Measurements from ENCODE around the gene AP1S2. TPM values are rescaled to one million over a fixed set of nuclear protein-coding genes. Genes with fewer than 3 reads are reported as not detected.

Gene AP1S2
- total and polyA plus RNA-seq, 2 of the 13 experiments (the other 11 are each of a cell fraction or from before 2014, with no cell fraction given), result 10.1 to 18.8 TPM

DNA sequence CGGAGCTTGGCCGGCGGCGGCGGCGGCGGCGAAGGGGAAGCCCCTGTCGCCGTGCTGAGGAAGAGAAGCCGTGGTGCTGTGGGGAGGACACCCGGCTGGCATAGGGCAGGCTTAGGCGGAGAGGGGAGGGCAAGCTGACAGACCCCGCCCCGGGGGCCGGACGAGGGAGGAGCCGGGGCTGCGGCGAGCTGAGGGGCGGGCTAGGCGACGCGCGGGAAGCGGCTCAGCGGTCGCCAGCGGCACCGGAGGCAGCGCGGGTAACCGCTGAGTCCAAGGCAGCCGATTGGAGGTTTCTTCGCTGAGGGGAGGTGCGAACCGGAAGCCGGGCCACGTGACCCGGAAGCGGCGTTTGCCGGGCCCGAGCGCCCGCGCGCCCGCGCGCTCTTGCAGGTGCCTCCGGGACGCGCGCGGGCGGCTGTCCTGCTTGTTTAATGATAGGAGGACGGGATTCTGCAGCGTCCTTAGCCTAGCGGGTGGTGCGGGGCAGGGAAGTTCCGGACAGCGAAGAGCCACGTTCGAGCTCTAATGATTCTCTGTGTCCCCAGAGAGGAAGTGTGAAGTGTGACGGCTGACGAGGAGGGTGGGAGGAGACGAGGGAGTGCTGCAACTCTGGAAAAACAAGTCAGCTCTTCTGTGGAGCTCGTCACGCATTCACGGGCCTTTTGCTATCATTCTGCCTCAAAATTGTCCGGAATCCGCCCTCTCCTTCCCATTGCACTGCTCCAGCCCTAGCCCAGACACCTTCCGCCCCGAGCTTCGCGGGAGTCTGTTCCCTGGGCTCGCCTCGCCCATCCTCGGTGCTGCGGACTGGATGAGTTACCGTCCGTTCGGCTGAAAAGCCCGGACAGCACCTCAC, at the start of gene AP1S2 (continued):
- peak; percentile 36; the same call in 1 of the 2 replicates for TF ChIP-seq ZIK1 (CRISPR knock-in tag; IDR thresholded peaks at IDR 0.05; ENCODE audit: borderline replicate concordance, low read depth)
- TF ChIP-seq, protein P1, sequence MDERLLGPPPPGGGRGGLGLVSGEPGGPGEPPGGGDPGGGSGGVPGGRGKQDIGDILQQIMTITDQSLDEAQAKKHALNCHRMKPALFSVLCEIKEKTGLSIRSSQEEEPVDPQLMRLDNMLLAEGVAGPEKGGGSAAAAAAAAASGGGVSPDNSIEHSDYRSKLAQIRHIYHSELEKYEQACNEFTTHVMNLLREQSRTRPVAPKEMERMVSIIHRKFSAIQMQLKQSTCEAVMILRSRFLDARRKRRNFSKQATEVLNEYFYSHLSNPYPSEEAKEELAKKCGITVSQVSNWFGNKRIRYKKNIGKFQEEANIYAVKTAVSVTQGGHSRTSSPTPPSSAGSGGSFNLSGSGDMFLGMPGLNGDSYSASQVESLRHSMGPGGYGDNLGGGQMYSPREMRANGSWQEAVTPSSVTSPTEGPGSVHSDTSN (CRISPR knock-in tag; IDR thresholded peaks at IDR 0.05), result no peak
- TF ChIP-seq, protein P2, sequence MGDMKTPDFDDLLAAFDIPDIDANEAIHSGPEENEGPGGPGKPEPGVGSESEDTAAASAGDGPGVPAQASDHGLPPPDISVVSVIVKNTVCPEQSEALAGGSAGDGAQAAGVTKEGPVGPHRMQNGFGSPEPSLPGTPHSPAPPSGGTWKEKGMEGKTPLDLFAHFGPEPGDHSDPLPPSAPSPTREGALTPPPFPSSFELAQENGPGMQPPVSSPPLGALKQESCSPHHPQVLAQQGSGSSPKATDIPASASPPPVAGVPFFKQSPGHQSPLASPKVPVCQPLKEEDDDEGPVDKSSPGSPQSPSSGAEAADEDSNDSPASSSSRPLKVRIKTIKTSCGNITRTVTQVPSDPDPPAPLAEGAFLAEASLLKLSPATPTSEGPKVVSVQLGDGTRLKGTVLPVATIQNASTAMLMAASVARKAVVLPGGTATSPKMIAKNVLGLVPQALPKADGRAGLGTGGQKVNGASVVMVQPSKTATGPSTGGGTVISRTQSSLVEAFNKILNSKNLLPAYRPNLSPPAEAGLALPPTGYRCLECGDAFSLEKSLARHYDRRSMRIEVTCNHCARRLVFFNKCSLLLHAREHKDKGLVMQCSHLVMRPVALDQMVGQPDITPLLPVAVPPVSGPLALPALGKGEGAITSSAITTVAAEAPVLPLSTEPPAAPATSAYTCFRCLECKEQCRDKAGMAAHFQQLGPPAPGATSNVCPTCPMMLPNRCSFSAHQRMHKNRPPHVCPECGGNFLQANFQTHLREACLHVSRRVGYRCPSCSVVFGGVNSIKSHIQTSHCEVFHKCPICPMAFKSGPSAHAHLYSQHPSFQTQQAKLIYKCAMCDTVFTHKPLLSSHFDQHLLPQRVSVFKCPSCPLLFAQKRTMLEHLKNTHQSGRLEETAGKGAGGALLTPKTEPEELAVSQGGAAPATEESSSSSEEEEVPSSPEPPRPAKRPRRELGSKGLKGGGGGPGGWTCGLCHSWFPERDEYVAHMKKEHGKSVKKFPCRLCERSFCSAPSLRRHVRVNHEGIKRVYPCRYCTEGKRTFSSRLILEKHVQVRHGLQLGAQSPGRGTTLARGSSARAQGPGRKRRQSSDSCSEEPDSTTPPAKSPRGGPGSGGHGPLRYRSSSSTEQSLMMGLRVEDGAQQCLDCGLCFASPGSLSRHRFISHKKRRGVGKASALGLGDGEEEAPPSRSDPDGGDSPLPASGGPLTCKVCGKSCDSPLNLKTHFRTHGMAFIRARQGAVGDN (CRISPR knock-in tag; IDR thresholded peaks at IDR 0.05), result peak; percentile 69
- no peak for TF ChIP-seq SMAD3 (CRISPR knock-in tag; IDR thresholded peaks at IDR 0.05)
- TF ChIP-seq, protein P3, sequence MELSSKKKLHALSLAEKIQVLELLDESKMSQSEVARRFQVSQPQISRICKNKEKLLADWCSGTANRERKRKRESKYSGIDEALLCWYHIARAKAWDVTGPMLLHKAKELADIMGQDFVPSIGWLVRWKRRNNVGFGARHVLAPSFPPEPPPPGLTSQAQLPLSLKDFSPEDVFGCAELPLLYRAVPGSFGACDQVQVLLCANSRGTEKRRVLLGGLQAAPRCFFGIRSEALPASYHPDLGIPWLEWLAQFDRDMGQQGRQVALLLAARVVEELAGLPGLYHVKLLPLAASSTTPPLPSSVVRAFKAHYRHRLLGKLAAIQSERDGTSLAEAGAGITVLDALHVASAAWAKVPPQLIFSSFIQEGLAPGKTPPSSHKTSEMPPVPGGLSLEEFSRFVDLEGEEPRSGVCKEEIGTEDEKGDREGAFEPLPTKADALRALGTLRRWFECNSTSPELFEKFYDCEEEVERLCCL (CRISPR knock-in tag; IDR thresholded peaks at IDR 0.05; ENCODE audit: borderline replicate concordance), result no peak
- TF ChIP-seq, protein P4, sequence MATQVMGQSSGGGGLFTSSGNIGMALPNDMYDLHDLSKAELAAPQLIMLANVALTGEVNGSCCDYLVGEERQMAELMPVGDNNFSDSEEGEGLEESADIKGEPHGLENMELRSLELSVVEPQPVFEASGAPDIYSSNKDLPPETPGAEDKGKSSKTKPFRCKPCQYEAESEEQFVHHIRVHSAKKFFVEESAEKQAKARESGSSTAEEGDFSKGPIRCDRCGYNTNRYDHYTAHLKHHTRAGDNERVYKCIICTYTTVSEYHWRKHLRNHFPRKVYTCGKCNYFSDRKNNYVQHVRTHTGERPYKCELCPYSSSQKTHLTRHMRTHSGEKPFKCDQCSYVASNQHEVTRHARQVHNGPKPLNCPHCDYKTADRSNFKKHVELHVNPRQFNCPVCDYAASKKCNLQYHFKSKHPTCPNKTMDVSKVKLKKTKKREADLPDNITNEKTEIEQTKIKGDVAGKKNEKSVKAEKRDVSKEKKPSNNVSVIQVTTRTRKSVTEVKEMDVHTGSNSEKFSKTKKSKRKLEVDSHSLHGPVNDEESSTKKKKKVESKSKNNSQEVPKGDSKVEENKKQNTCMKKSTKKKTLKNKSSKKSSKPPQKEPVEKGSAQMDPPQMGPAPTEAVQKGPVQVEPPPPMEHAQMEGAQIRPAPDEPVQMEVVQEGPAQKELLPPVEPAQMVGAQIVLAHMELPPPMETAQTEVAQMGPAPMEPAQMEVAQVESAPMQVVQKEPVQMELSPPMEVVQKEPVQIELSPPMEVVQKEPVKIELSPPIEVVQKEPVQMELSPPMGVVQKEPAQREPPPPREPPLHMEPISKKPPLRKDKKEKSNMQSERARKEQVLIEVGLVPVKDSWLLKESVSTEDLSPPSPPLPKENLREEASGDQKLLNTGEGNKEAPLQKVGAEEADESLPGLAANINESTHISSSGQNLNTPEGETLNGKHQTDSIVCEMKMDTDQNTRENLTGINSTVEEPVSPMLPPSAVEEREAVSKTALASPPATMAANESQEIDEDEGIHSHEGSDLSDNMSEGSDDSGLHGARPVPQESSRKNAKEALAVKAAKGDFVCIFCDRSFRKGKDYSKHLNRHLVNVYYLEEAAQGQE (IDR thresholded peaks at IDR 0.05; ENCODE audit: borderline replicate concordance in 1 of 2, low read depth in 1 of 2, low read length in 2 of 2), result no peak
- no peak for TF ChIP-seq ZNF781 (CRISPR knock-in tag; IDR thresholded peaks at IDR 0.05; ENCODE audit: borderline replicate concordance, not compliant biosample characterization)
- 0 out of 2 replicates have a peak, but pooled peaks have one; percentile 57 for TF ChIP-seq ZNF766 (CRISPR knock-in tag; IDR thresholded peaks at IDR 0.05; ENCODE audit: borderline replicate concordance)
- TF ChIP-seq ZNF879 (CRISPR knock-in tag; IDR thresholded peaks at IDR 0.05), result no peak
- TF ChIP-seq ZBTB8A (CRISPR knock-in tag; IDR thresholded peaks at IDR 0.05; ENCODE audit: borderline replicate concordance, low read depth), result no peak
- peak; percentile 91 for TF ChIP-seq RFX5 (IDR thresholded peaks at IDR 0.05; ENCODE audit: low read depth, low read length)
- TF ChIP-seq XRCC5 (optimal IDR thresholded peaks at IDR 0.05; ENCODE audit: low read length), result no peak
- no peak for TF ChIP-seq PCBP1 (IDR thresholded peaks at IDR 0.05; ENCODE audit: borderline replicate concordance, low read depth, low read length)
- TF ChIP-seq ZMYM4 (CRISPR knock-in tag; IDR thresholded peaks at IDR 0.05), result peak; percentile 36; the same call in 1 of the 2 replicates
- TF ChIP-seq KDM1A (CRISPR knock-in tag; IDR thresholded peaks at IDR 0.05), result no peak

Measured in HepG2 (cell line).